GM23248 (cell line): ENCODE data around the gene TMC6. TPM values are rescaled to one million over a fixed set of nuclear protein-coding genes. Genes with fewer than 3 reads are reported as not detected.

Experiments
- DNase-seq: peaks from one replicate; pipeline ENCODE4 v3.0.0-alpha.2; 2015
- H2AFZ ChIP-seq: fragments of 200-600 bp; sonication (generic); 2 replicates; pipeline ENCODE4 v1.6.1; 2016; ENCODE audit warnings: antibody characterized with exemption
- H3F3A ChIP-seq: fragments of 200-600 bp; sonication (generic); 2 replicates; pipeline ENCODE4 v1.6.1; 2016; ENCODE audit warnings: mild to moderate bottlenecking, antibody characterized with exemption, mixed run types; ENCODE audit not compliant: insufficient read depth
- H3K27ac ChIP-seq: fragments of 200-600 bp; sonication (generic); 2 replicates; pipeline ENCODE4 v1.5.1; 2016; ENCODE audit warnings: mild to moderate bottlenecking
- H3K27me3 ChIP-seq: fragments of 200-600 bp; sonication (generic); replicated peaks from 2 replicates; pipeline ENCODE4 v1.6.1; 2016; ENCODE audit warnings: mild to moderate bottlenecking; ENCODE audit not compliant: insufficient read depth
- H3K36me3 ChIP-seq: fragments of 200-600 bp; sonication (generic); 2 replicates; pipeline ENCODE4 v1.6.1; 2016; ENCODE audit warnings: low read depth, mild to moderate bottlenecking
- H3K4me1 ChIP-seq: fragments of 200-600 bp; sonication (generic); 2 replicates; pipeline ENCODE4 v1.6.1; 2016; ENCODE audit warnings: mild to moderate bottlenecking; ENCODE audit not compliant: insufficient read depth
- H3K4me2 ChIP-seq: fragments of 200-600 bp; sonication (generic); one replicate; pipeline ENCODE4 v1.6.1; 2016; ENCODE audit warnings: mild to moderate bottlenecking; ENCODE audit not compliant: unreplicated experiment
- H3K4me3 ChIP-seq: fragments of 200-600 bp; sonication (generic); 2 replicates; pipeline ENCODE4 v1.5.1; 2016; ENCODE audit warnings: mild to moderate bottlenecking
- H3K79me2 ChIP-seq: fragments of 200-600 bp; sonication (generic); 2 replicates; pipeline ENCODE4 v1.6.1; 2016; ENCODE audit warnings: mild to moderate bottlenecking; ENCODE audit not compliant: insufficient read depth
- H3K9ac ChIP-seq: fragments of 200-600 bp; sonication (generic); 2 replicates; pipeline ENCODE4 v1.6.1; 2016; ENCODE audit warnings: mild to moderate bottlenecking
- H3K9me2 ChIP-seq: fragments of 200-600 bp; sonication (generic); 2 replicates; pipeline ENCODE4 v1.6.1; 2016; ENCODE audit warnings: mixed run types, mild to moderate bottlenecking, moderate library complexity; ENCODE audit not compliant: insufficient read depth
- H3K9me3 ChIP-seq: fragments of 200-600 bp; sonication (generic); one replicate; pipeline ENCODE4 v1.6.1; 2017; ENCODE audit warnings: low read depth
- H4K20me1 ChIP-seq: fragments of 200-600 bp; sonication (generic); 2 replicates; pipeline ENCODE4 v1.6.0; 2016; ENCODE audit not compliant: insufficient read depth
- EZH2 ChIP-seq: fragments of 200-600 bp; sonication (generic); IDR thresholded peaks from 2 replicates; pipeline ENCODE4 v1.6.1; 2018; ENCODE audit warnings: antibody characterized with exemption, mild to moderate bottlenecking; ENCODE audit not compliant: insufficient read depth, poor library complexity, severe bottlenecking
- EZH2phosphoT487 ChIP-seq: fragments of 200-600 bp; sonication (generic); IDR thresholded peaks from 2 replicates; pipeline ENCODE4 v1.6.1; 2018; ENCODE audit warnings: antibody characterized with exemption, moderate library complexity, mild to moderate bottlenecking, low read depth; ENCODE audit not compliant: insufficient read depth
- WGBS, 2 experiments: methylation state at CpG; one replicate each; pipeline ENCODE4 v1.1.6; 2015 to 2017; ENCODE audit warnings: low lambda C conversion rate in 2 of 2, low coverage in 1 of 2; ENCODE audit errors: missing lambda C conversion rate in 2 of 2; 5-methylcytosine and 5-hydroxymethylcytosine counted together
- in situ Hi-C: fragments of 300-500 bp; cut with MboI; formaldehyde crosslinking; loops from 2 replicates; pipeline ENCODE4 v1.15.0; 2020
- polyA plus RNA-seq: library from polyadenylated mRNA; unstranded; fragments of >200 nt; fragmentation: Nextera tagmentation; extraction: Ambion mirVana; gene quantifications from 2 replicates; pipeline ENCODE4 v1.2.1, GENCODE V29; 2016
- total RNA-seq: library from RNA; depleted of rRNA; stranded (reverse); fragments of >200 nt; shearing (Covaris generic); gene quantifications from 2 replicates; pipeline ENCODE4 v1.2.3, GENCODE V29; 2014

Gene TMC6
- total and polyA plus RNA-seq, 2 experiments from 2014 or later: not detected

DNA sequence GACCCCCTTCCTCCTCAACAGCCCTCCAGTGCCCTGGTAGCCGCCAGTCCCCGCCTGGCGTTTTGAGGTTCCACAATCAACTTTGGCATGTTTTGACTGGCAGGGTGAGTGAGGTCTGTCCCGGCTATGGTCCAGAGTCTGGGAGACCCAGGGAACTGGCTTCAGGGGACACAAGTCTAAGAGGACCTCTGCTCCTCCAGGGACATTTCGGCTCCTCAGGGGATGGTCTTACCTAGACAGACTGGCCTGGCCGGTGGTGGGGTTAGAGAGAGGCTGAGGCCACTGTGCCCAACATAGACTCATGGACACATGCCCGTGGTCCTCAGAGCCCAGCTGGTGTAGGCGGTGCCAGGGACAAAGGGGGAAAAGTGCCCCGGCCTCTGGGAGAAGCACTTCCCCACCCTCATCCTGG lies 4.2 kb upstream of the TMC6 start:
- DNase-seq: no peak
- no peaks in the 10 kb centered on the region for H3K9me3 ChIP-seq
- no peaks in the 10 kb centered on the region for H3K9me2 ChIP-seq
- 70 to 73% methylated on average over 9 of the region's 9 CpGs for WGBS, 2 experiments
- H3F3A ChIP-seq: no peaks in the 10 kb centered on the region; the same call in 1 of the 2 replicates
- no peaks in the 10 kb centered on the region for H3K79me2 ChIP-seq
- no peaks in the 10 kb centered on the region for H3K36me3 ChIP-seq
- no peaks in the 10 kb centered on the region for H4K20me1 ChIP-seq
- in situ Hi-C loops: no loop called here
- TF ChIP-seq EZH2 (no peak), EZH2phosphoT487 (no peak)
- no peak overlapping the region for H3K9ac ChIP-seq
- peaks cover 36% of the 10 kb centered on the region for H3K27me3 ChIP-seq
- H3K4me1 ChIP-seq: 0 out of 2 replicates have a peak, but pooled peaks cover 3% of the 10 kb centered on the region
- no peak overlapping the region for H2AFZ ChIP-seq
- H3K27ac ChIP-seq: no peak overlapping the region
- H3K4me3 ChIP-seq: no peak overlapping the region
- H3K4me2 ChIP-seq: no peak overlapping the region

DNA sequence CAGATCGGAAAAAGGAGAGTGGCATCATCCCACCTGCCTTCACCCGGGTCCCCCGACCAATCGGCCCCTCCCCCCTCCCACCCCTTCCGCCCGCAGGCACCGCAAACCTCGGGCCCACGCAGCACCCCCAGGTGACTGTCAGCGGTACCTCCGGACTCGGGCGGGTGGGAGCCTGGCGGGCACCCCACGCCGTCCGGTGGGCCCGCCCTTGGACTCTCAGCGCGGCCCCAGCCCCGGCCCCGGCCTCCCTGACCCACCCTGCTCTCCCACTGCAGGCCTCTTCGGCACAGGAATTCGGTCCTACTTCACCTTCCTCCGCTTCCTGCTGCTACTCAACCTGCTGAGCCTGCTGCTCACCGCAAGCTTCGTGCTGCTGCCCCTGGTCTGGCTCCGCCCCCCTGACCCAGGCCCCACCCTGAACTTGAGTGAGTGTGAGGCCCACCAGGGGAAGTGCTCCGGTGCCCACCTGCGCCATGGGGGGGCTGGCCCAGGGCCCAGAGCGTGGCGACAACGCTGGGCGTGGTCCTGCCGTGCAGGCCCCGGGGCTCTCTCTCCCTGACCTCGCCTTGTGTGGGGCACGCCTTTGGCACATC lies 3.6 kb upstream of the TMC6 start:
- WGBS, 2 experiments: 27 to 52% methylated on average over 16 to 36 of the region's 38 CpGs
- H2AFZ ChIP-seq: no peak overlapping the region
- H4K20me1 ChIP-seq: no peaks in the 10 kb centered on the region
- no peaks in the 10 kb centered on the region for H3K79me2 ChIP-seq
- H3K9me3 ChIP-seq: no peaks in the 10 kb centered on the region
- H3K27me3 ChIP-seq: peaks cover 42% of the 10 kb centered on the region
- no peaks in the 10 kb centered on the region; the same call in 1 of the 2 replicates for H3F3A ChIP-seq
- no peak for DNase-seq
- H3K27ac ChIP-seq: no peak overlapping the region
- H3K4me1 ChIP-seq: 0 out of 2 replicates have a peak, but pooled peaks cover 3% of the 10 kb centered on the region
- H3K36me3 ChIP-seq: no peaks in the 10 kb centered on the region
- no peak overlapping the region for H3K4me3 ChIP-seq
- no peaks in the 10 kb centered on the region for H3K9me2 ChIP-seq
- H3K9ac ChIP-seq: no peak overlapping the region
- H3K4me2 ChIP-seq: no peak overlapping the region
- TF ChIP-seq EZH2 (peak; percentile 35), EZH2phosphoT487 (no peak)
- in situ Hi-C loops: no loop called here

DNA sequence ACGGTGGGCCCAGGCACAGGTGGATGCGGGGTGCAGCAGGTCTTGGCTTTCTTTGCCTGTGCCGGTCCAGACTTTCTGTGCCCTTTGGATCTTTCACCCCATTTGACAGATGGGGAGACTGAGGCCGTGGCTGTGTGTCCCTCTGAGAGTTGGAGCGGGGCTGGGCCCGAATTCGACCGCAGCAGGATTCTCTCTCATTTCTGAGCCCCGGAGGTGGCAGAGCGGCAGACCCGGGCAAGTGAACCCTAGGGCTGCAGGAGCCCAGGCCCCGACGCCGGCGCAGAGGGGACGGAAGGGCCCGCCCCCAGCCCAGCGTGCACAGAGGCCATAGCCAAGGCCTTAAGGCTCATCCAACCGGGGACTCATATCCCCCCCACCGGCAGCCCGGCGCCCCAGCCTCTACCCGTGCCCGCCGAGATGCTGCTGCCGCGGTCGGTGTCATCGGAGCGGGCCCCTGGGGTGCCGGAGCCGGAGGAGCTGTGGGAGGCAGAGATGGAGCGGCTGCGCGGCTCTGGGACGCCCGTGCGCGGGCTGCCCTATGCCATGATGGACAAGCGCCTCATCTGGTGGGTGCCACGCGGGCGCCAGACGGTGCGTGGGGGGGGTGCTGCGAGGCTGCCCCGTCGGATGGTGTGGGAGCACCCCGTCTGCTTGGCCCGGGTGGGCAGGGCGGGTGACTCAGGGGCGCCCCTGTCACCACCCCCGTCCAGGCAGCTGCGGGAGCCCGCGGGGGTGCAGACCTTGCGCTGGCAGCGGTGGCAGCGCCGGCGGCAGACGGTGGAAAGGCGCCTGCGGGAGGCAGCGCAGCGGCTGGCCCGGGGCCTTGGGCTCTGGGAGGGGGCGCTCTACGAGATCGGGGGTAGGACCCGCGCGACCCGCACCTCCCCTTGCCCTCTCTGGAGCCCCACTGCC lies 2.9 kb upstream of the TMC6 start:
- Histone ChIP-seq H3K9me2 (no peaks in the 10 kb centered on the region), H3K36me3 (no peaks in the 10 kb centered on the region), H3K9ac (no peak overlapping the region), H3K79me2 (no peaks in the 10 kb centered on the region), H3K4me3 (no peak overlapping the region), H3K4me2 (no peak overlapping the region), H3K27me3 (peaks cover 43% of the 10 kb centered on the region), H4K20me1 (no peaks in the 10 kb centered on the region), H2AFZ (no peak overlapping the region), H3K27ac (no peak overlapping the region), H3K9me3 (no peaks in the 10 kb centered on the region), H3F3A (no peaks in the 10 kb centered on the region; the same call in 1 of the 2 replicates), H3K4me1 (0 out of 2 replicates have a peak, but pooled peaks cover 3% of the 10 kb centered on the region)
- in situ Hi-C loops: no loop called here
- DNase-seq: peak; percentile 41
- WGBS, 2 experiments: 19 to 21% methylated on average over 54 to 61 of the region's 74 CpGs
- TF ChIP-seq EZH2phosphoT487 (no peak), EZH2 (peak; percentile 14)

DNA sequence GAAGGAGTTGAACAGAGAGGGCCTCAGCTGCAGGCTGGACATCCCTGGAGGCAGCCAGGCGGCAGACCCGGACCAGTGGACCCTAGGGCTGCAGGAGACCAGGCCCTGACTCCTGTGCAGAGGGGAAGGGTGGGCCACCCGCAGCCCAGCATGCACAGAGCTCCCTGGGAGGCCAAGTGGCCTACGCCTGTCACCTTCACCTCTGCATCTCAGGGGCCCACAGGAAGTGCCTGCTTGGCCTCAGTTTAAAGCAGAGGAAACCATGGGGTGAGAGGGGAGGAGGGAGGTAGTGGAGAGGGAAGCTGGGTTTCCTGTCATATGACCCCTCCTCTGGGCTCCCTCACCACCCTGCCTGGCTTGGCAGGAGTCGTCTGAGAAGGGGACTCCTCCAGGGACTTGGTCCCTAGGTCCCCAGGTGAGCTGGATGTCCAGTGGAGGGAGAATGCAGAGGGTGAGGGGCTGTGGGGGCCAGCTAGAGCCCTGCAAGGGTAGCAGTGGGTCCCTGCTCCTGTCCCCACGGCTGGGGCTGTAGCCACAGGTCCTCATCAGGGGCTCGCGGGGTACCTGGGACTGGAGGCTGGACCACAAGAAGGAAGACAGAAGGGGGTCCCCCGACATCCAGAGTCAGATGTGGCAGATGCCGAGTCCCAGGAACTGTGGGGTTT lies 2.0 kb upstream of the TMC6 start, which contains the start of gene TMC8:
TSS of gene TMC8 (plus strand) at position 335 of the 665 bp plus-strand sequence. CDS start 818 bp downstream, outside the sequence.
- WGBS, 2 experiments: 79 to 80% methylated on average over 10 of the region's 10 CpGs
- 0 out of 2 replicates have a peak, but pooled peaks cover 3% of the 10 kb centered on the region for H3K4me1 ChIP-seq
- H3K9me2 ChIP-seq: no peaks in the 10 kb centered on the region
- H3K9me3 ChIP-seq: no peaks in the 10 kb centered on the region
- TF ChIP-seq EZH2phosphoT487 (no peak), EZH2 (no peak)
- H3K36me3 ChIP-seq: no peaks in the 10 kb centered on the region
- H3K9ac ChIP-seq: no peak within 1 kb of the TSS
- H3F3A ChIP-seq: no peaks in the 10 kb centered on the region; the same call in 1 of the 2 replicates
- H3K27ac ChIP-seq: no peak within 1 kb of the TSS
- H2AFZ ChIP-seq: no peak within 1 kb of the TSS
- H3K4me3 ChIP-seq: no peak within 1 kb of the TSS
- H3K27me3 ChIP-seq: peaks cover 43% of the 10 kb centered on the region
- DNase-seq: no peak
- H3K4me2 ChIP-seq: no peak within 1 kb of the TSS
- H4K20me1 ChIP-seq: no peaks in the 10 kb centered on the region
- in situ Hi-C loops: no loop called here
- H3K79me2 ChIP-seq: no peaks in the 10 kb centered on the region
